Transverse colon (tissue), 4 donors: Measurements from ENCODE around the gene FEN1. TPM values are rescaled to one million over a fixed set of nuclear protein-coding genes. Genes with fewer than 3 reads are reported as not detected.

Experiments
- DNase-seq: peaks from one replicate; pipeline ENCODE4 v3.0.0-alpha.2; 2019
- H3K27ac ChIP-seq, 4 donors: fragments of 200-600 bp; sonication (generic); 2 replicates each; pipeline ENCODE4 v1.5.1; 2016 to 2018; ENCODE audit warnings: inconsistent platforms in 4 of 4
- H3K27me3 ChIP-seq: fragments of 200-600 bp; sonication (generic); 2 replicates; pipeline ENCODE4 v1.5.1; 2017; ENCODE audit warnings: inconsistent platforms
- H3K36me3 ChIP-seq, 4 donors: fragments of 200-600 bp; sonication (generic); 2 replicates each; pipeline ENCODE4 v1.5.1; 2017 to 2019; ENCODE audit warnings: inconsistent platforms in 4 of 4
- H3K4me1 ChIP-seq, 4 donors: fragments of 200-600 bp; sonication (generic); 2 replicates each; pipeline ENCODE4 v1.5.1; 2017 to 2020; ENCODE audit warnings: inconsistent platforms in 4 of 4
- H3K4me3 ChIP-seq, 4 donors: fragments of 200-600 bp; sonication (generic); 1 replicate in 1 of 4; 2 replicates in 3 of 4; pipeline versions ENCODE4 v1.5.1 to v1.6.1; 2017 to 2019; ENCODE audit warnings: inconsistent platforms in 4 of 4
- H3K9me3 ChIP-seq, 2 donors: fragments of 200-600 bp; sonication (generic); 2 replicates each; pipeline ENCODE4 v1.5.1; 2017 to 2019; ENCODE audit warnings: inconsistent platforms in 2 of 2
- CTCF ChIP-seq, 5 experiments: fragments of 200-600 bp in 3 of 5; fragments of 450-650 bp in 2 of 5; sonication (generic) in 3 of 5; IDR thresholded peaks; 1 replicate in 2 of 5; 2 replicates in 3 of 5; pipeline ENCODE4 v1.5.1; 2016 to 2017; ENCODE audit warnings: antibody characterized with exemption in 5 of 5, inconsistent platforms in 3 of 5, mild to moderate bottlenecking in 2 of 5, moderate library complexity in 1 of 5
- EP300 ChIP-seq: sonication (generic); formaldehyde crosslinking; IDR thresholded peaks from one replicate; pipeline ENCODE4 v1.6.1; 2017; ENCODE audit warnings: antibody characterized with exemption, low read depth
- POLR2A ChIP-seq: fragments of 450-650 bp; IDR thresholded peaks from one replicate; pipeline ENCODE4 v1.6.1; 2016; ENCODE audit warnings: antibody characterized with exemption, mild to moderate bottlenecking, moderate library complexity
- POLR2AphosphoS5 ChIP-seq, 3 donors: sonication (generic); formaldehyde crosslinking; IDR thresholded peaks; one replicate each; pipeline ENCODE4 v1.6.1; 2016; ENCODE audit warnings: antibody characterized with exemption in 3 of 3
- WGBS, 2 donors: methylation state at CpG; one replicate each; pipeline ENCODE4 v1.1.5; 2018; ENCODE audit warnings: low coverage in 1 of 2; 5-methylcytosine and 5-hydroxymethylcytosine counted together
- in situ Hi-C, 4 donors: fragments of 200-750 bp; cut with MboI; loops; one replicate each; pipeline versions ENCODE4 v1.15.0 to v1.15.1; 2017; ENCODE audit warnings: low sequenced_read_pairs in 3 of 4, low pct_ligation_motif_present in 1 of 4, low pct_unique_long_range_greater_than_20kb in 1 of 4
- intact Hi-C: fragments of 100-400 bp; cut with DNase I; formaldehyde crosslinking; loops from one replicate; pipeline ENCODE4 v1.15.1; 2023; ENCODE audit warnings: low total_unique reads
- total RNA-seq, 4 donors: library from RNA; depleted of rRNA; stranded (reverse); fragments of >200 nt; gene quantifications; one replicate each; pipeline ENCODE4 v1.1.0, GENCODE V29; 2016

FEN1 gene
- total RNA-seq, 4 donors from 2014 or later: 1.00 to 9.4 (median 4.5) TPM

DNA sequence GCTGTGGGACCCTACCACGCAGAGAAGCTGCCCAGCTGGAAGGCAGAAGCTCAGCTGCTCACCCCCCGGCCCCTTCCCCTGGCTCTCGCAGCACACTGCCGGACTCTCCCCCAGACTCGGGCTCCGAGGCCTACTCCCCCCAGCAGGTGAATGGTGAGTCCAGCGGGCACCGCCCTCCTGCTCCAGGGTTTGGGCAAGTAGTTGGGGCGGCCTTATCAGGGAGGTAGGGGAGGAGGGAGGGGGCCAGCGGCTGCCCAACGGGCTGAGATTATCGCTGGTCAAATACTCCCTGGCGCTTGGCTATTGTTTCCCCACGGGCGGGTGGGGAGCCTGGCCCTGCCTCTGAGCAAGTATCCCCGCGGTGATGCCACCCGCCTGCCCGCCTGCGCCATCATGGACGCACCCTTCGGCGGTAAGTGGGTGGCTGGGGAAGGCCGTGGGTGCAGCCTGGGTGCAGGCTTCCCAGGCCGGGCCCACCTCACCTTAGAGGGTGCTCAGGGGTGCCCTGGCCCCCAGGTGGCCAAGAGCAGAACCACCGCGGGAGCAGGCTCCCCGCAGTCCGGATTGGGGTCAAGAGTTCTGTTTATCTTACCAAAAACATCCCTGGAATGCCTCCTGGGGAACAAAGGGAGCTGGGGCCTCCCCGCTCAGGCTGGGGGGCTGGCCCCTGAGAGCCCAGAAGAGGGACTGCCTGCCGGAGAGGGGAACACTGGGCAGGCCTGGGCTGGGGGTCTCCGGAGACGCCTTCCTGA is 23.4 kb upstream of the FEN1 start:
- Histone ChIP-seq H3K27me3 (no peaks in the 10 kb centered on the region), H3K4me3 (no peak overlapping the region), H3K27ac (no peak overlapping the region), H3K36me3 (no peaks in the 10 kb centered on the region), H3K9me3 (no peaks in the 10 kb centered on the region), H3K4me1 (peaks cover 0 to 3% (median 0%) of the 10 kb centered on the region in 4 donors)
- intact Hi-C loops (no loop called here), in situ Hi-C loops (no loop called here)
- 76% methylated on average over 30 of the region's 33 CpGs; no CpG with 5 or more reads in 1 of the 2 donors for WGBS, 2 donors
- TF ChIP-seq POLR2AphosphoS5 (IDR thresholded peaks at IDR 0.05) (no peak), CTCF (IDR thresholded peaks at IDR 0.05) (no peak), POLR2A (no peak), EP300 (no peak)
- DNase-seq: no peak

- 94% methylated on average over 19 of the region's 20 CpGs; no CpG with 5 or more reads in 1 of the 2 donors for WGBS, 2 donors
- TF ChIP-seq POLR2A: no peak
- TF ChIP-seq EP300: no peak
- no peak for TF ChIP-seq POLR2AphosphoS5 (IDR thresholded peaks at IDR 0.05)
- no peak for TF ChIP-seq CTCF (IDR thresholded peaks at IDR 0.05)
- no peaks in the 10 kb centered on the region for H3K36me3 ChIP-seq
Measured at GRCh38 chr11:61769946-61770683, 22.6 kb upstream of the FEN1 start.

GRCh38 chr11:61771195-61771894 is 21.4 kb upstream of the FEN1 start:
- H3K4me1 ChIP-seq: peaks cover 0 to 3% (median 0%) of the 10 kb centered on the region in 4 donors
- in situ Hi-C loops (no loop called here), intact Hi-C loops (no loop called here)
- TF ChIP-seq EP300: no peak
- TF ChIP-seq CTCF (IDR thresholded peaks at IDR 0.05): no peak
- no peak for TF ChIP-seq POLR2A
- no peak for TF ChIP-seq POLR2AphosphoS5 (IDR thresholded peaks at IDR 0.05)
- H3K4me3 ChIP-seq: no peak overlapping the region
- H3K27me3 ChIP-seq: no peaks in the 10 kb centered on the region
- DNase-seq: no peak
- no peaks in the 10 kb centered on the region for H3K36me3 ChIP-seq
- 87 to 100% methylated on average over 1 to 15 of the region's 15 CpGs for WGBS, 2 donors
- no peaks in the 10 kb centered on the region for H3K9me3 ChIP-seq
- H3K27ac ChIP-seq: no peak overlapping the region

More at GRCh38 chr11:61769946-61770683, 22.6 kb upstream of the FEN1 start:
- Histone ChIP-seq H3K4me1 (peaks cover 0 to 3% (median 0%) of the 10 kb centered on the region in 4 donors), H3K27me3 (no peaks in the 10 kb centered on the region), H3K9me3 (no peaks in the 10 kb centered on the region), H3K27ac (no peak overlapping the region), H3K4me3 (no peak overlapping the region)
- no peak for DNase-seq
- in situ Hi-C loops (no loop called here), intact Hi-C loops (no loop called here)

DNA sequence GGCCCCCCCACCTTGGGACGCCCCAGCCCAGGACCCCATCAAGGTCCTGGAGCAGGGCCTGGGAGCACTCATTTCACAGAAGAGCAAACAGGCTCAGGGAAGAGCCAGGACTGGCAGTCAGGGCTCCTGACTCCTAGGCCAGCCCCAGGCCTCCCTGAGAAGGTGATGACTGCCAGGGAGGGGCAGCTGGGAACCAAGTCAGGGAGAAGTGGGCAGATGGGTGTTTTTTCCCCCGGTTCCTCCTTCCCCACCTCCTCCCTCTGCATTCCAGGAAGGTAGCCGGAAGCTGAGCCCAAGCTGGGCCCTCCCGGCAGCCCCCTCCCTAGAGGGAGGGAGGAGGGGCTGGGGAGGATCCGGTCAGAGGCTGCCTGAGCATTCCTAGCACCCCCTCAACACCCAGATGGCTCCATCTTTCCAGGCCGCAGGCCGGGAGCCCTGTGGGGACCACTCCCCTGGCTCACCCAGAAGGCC is 20.7 kb upstream of the FEN1 start:
- Histone ChIP-seq H3K4me3 (no peak overlapping the region), H3K27me3 (no peaks in the 10 kb centered on the region), H3K9me3 (no peaks in the 10 kb centered on the region), H3K4me1 (peaks cover 0 to 4% (median 0%) of the 10 kb centered on the region in 4 donors), H3K27ac (no peak overlapping the region), H3K36me3 (no peaks in the 10 kb centered on the region)
- intact Hi-C loops: no loop called here
- DNase-seq: no peak
- no peak for TF ChIP-seq CTCF (IDR thresholded peaks at IDR 0.05)
- WGBS, 2 donors: 68% methylated on average over 6 of the region's 7 CpGs; no CpG with 5 or more reads in 1 of the 2 donors
- in situ Hi-C loops: no loop called here
